ENCODE data around the gene OR52E6. TPM values are rescaled to one million over a fixed set of nuclear protein-coding genes. Genes with fewer than 3 reads are reported as not detected.
A peak's percentile ranks its signal among the peaks of the same experiment; 100 is the strongest.

OR52E6 gene
- total RNA-seq, 1 donor from 2014 or later: not detected

GRCh38 chr11:5809905-5810795 is 31.5 kb downstream of the OR52E6 start:
- peaks cover 9% of the 10 kb centered on the region for H3K4me1 Mint-ChIP-seq
- no peaks in the 10 kb centered on the region for H3K36me3 Mint-ChIP-seq
- no peak for TF ChIP-seq CTCF (IDR thresholded peaks at IDR 0.05; ENCODE audit: unreplicated experiment)
- H3K4me3 Mint-ChIP-seq: no peak overlapping the region
- peaks cover 8% of the 10 kb centered on the region for H3K27me3 Mint-ChIP-seq (ENCODE audit: low read depth)
- no peaks in the 10 kb centered on the region for H3K9me3 Mint-ChIP-seq
- no peak overlapping the region for H3K27ac Mint-ChIP-seq
- DNase-seq (ENCODE audit: low spot score in 2 of 2, unreplicated experiment in 2 of 2): no peak

GRCh38 chr11:5809122-5809519 is 32.6 kb downstream of the OR52E6 start:
- Mint-ChIP-seq H3K27ac (no peak overlapping the region), H3K9me3 (peaks cover 5% of the 10 kb centered on the region), H3K4me1 (peaks cover 9% of the 10 kb centered on the region), H3K4me3 (peak overlapping the region; percentile 77), H3K36me3 (no peaks in the 10 kb centered on the region), H3K27me3 (ENCODE audit: low read depth) (peaks cover 8% of the 10 kb centered on the region)
- no peak for TF ChIP-seq CTCF (IDR thresholded peaks at IDR 0.05; ENCODE audit: unreplicated experiment)
- DNase-seq (ENCODE audit: low spot score in 2 of 2, unreplicated experiment in 2 of 2): no peak

GRCh38 chr11:5808500-5809121 is 33.1 kb downstream of the OR52E6 start, which contains the start of gene OR52N2:
OR52N2 (plus strand) TSS chr11:5808924; CDS start chr11:5820336, 11,412 bp downstream.
- peak; percentile 60 for TF ChIP-seq CTCF (IDR thresholded peaks at IDR 0.05; ENCODE audit: unreplicated experiment)
- Mint-ChIP-seq H3K9me3 (peaks cover 8% of the 10 kb centered on the region), H3K4me3 (peak within 1 kb of the TSS; percentile 77), H3K36me3 (no peaks in the 10 kb centered on the region), H3K27me3 (ENCODE audit: low read depth) (peaks cover 8% of the 10 kb centered on the region), H3K27ac (no peak within 1 kb of the TSS), H3K4me1 (peaks cover 9% of the 10 kb centered on the region)
- peak in 1 of 2 experiments; percentile 78 for DNase-seq (ENCODE audit: low spot score in 2 of 2, unreplicated experiment in 2 of 2)

GRCh38 chr11:5807580-5807979 is 34.1 kb downstream of the OR52E6 start:
- TF ChIP-seq CTCF (IDR thresholded peaks at IDR 0.05; ENCODE audit: unreplicated experiment): no peak
- Mint-ChIP-seq H3K9me3 (peaks cover 15% of the 10 kb centered on the region), H3K4me1 (peaks cover 9% of the 10 kb centered on the region), H3K27me3 (ENCODE audit: low read depth) (peaks cover 5% of the 10 kb centered on the region), H3K36me3 (no peaks in the 10 kb centered on the region), H3K4me3 (no peak overlapping the region), H3K27ac (no peak overlapping the region)
- DNase-seq (ENCODE audit: low spot score in 2 of 2, unreplicated experiment in 2 of 2): no peak

- Mint-ChIP-seq H3K36me3 (no peaks in the 10 kb centered on the region), H3K9me3 (peaks cover 15% of the 10 kb centered on the region), H3K4me1 (peaks cover 5% of the 10 kb centered on the region), H3K27me3 (ENCODE audit: low read depth) (peaks cover 3% of the 10 kb centered on the region), H3K27ac (no peak overlapping the region), H3K4me3 (no peak overlapping the region)
- no peak for TF ChIP-seq CTCF (IDR thresholded peaks at IDR 0.05; ENCODE audit: unreplicated experiment)
- no peak for DNase-seq (ENCODE audit: low spot score in 2 of 2, unreplicated experiment in 2 of 2)
These were observed 37.7 kb downstream of the OR52E6 start for GRCh38 chr11:5803982-5804381.
